Stimulated activated CD8-positive, alpha-beta memory T cell treated with anti-CD3 and anti-CD28 coated beads, Interleukin-4, amount 100 ng/mL, for 24 hours (primary cell): ENCODE measurements around the gene UBA52.
"Not testable (repeated sequence)": the region's sequence is repeated elsewhere in the genome, so short reads cannot be mapped to it uniquely, and the experiment has no call there.

Experiments
- DNase-seq: peaks from one replicate; pipeline ENCODE4 v3.0.0-alpha.2; 2020; ENCODE audit warnings: low read depth

Gene UBA52

DNA sequence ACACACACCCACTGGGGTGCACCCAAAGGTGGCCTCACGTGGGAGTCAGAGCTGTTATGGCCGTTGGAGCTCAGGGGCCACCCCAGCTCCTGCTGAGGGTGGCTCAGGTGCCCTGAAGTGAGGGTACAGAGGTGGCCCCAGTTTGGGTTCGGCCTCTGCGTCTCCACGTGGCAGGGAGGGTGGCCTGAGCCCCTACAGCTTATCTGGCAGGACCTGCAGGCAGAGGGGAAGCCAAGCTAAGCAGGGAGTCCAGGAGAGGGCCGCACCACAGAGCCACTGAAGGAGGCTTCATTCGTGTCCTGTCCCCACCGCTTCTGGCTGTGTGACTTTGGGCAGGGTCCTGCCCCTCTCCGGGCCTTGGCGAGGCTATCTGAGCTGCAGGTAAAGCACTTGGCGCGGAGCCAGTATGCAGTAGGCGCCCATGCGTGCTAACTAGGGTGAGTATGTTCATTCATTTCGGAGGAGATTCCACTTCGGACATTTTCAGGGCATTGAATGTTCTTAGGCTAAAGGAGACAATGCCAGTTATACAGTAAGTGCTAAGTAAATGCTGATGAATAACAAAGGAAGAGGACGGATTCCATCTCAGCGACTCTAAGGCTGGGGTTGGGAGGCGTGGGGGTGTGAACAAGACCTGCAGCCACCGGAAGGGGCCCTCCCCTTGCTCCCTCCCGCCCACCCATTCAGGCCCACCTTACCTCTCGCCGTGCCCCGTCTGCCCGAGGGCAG, 21.9 kb downstream of the UBA52 start:
- no peak for DNase-seq

DNA sequence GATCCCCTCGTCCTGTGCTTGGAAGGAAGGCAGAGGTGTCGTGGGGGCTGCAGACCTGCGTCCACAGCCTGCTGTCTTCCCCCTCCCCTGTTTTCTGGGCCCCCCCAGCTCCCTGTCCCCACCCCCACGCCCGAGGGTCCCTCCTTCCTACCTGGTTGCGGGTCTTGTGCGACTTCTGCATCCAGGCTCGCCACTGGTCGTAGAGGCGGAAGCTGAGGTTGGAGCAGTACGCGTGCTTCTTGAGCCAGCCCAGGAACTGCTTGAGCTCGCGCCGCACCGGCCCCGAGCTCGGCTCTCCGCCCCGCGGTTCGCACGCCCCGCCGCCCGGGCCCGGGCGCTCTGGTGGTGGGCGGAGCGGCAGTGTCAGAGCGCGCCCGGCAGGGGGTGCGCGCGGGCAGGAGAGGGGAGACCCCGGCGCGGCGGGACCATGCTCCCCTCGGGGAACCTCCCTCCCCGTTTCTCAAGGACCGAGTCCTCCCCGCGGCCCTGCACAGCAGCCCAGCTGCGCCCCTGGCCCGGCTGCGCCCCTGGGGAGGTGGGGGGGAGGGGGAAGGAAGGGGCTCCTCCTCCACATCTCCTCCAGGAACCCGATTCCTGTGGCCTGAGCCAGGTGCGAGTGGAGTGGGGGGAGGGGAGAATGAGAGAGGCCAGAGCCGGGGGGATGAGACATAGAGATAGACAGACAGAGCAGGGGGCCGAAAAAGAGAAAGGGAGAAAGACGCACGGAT, 22.6 kb downstream of the UBA52 start:
- DNase-seq = peak; percentile 67

DNA sequence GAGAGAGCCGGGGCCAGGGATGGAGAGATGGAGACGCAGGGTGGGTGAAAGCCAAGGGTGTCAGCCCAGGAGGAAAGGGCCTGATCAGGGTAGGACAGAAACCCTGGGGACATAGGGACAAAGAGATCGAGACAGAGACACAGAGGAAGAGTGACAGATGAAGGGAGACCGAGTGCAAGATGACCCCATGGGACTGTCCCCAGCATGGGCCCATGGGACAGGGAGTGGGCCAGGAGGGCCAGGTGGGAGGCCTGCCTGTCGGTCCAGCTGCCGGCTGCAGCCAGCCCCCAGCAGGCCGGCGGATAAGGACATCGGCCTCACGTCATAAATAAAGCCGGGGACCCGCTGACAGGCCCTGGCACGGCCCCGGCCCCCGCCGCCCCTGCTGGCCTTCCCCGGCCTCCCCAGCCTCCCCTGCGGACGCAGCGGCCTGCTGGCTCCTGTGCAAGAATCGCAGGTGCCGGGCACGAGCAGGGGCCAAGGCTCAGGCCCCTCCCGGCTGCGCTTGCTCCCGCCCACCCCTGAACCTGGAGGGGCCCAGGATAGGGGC, 23.2 kb downstream of the UBA52 start:
- DNase-seq = no peak

DNA sequence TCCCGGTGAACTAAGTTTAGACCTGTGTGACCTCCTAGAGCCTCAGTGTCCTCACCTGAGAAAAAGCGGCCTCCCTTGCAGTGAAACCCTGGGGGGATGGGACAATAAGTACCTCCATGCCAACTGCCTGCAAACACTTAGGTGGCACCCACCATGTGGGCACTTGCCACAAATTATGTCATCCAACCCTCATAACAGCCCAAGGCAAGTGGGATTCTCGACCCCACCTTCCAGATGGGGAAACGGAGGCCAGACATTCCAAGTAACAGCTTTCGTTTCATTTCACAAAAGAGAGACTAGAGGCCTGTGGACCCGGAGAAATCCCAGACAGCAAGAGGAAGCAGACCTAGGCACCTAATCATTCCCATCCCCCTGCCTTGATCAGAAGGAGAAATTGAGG, 23.8 kb downstream of the UBA52 start:
- DNase-seq = no peak

DNA sequence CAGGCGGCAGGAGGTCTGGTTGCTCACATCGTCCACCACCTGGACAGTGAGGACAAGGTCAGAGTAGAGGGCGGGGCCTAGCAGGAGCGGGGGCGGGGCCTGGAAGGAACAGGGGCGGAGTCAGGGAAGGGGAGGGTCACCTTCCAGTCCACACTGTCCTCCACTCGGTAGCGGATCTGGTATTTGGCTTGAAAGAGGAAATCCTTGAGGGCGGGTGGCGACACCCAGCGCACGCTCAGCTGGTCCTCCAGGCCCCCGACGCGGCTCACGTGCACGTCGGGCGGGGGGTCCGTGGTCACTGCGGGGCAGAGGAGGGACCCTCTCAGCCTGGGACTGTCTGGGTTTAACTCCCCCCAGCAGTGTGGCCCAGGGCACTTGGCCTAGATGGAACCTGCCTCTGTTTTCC, 25.1 kb downstream of the UBA52 start:
- DNase-seq = no peak

DNA sequence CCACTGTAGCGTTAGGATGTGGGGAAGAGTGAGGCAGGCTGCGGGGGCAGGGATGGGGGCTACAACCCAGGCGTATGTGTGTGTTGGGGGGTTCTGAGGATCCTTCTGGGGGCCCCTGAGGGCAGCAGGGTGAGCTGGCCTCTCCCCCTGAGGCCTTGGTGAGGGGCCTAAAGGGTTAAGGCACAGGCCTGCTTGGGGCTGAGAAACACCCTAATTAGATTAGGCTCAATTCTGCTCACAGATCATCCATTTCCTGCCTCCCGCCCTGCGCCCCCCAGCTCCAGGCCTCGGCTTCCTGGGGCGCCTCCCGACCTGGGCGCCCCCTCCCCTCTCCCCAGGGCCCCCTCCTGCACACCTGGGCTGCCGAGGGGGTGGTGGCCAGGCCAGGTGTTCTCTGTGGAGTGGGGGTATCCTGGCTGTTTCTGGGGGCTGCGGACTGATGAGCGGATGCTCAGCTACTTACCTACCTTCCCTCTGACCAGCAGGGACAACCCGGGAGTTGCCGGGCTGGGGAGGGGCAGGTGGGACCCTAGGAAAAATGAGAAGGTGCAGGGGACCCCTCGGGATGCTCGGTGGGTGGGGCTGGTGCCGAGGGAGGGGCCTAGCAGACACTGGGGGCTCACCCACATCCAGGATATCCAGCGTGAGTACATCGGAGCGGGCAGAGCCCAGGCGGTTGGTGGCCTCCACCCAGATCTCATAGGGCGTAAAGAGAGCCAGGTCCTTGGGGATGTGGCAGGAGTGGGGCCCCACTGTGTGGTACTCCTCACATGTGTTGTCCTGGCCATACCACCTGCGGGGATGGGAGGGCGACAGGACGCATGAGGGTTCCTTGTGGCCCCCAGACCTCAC, 26.4 kb downstream of the UBA52 start:
- no peak for DNase-seq

DNA sequence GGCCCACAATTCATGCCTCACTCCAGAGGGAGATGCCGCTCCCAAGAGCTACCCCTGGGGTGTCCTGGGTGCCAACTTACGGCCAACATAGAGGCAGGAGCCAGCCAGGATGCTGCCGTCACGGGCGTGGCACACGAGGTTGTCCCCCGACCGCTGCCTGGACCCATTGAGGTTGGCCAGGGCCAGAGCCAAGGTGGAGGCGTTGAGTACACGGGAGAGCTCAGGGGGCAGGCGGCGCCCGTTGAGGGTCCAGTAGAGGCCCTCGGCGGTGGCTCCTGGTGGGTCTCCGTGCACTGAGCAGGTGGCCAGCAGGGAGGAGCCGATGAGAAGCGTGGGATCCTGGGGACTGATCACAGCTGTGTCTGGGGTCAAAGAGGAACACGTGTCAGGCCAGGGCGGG, 27.8 kb downstream of the UBA52 start:
- DNase-seq = no peak

DNA sequence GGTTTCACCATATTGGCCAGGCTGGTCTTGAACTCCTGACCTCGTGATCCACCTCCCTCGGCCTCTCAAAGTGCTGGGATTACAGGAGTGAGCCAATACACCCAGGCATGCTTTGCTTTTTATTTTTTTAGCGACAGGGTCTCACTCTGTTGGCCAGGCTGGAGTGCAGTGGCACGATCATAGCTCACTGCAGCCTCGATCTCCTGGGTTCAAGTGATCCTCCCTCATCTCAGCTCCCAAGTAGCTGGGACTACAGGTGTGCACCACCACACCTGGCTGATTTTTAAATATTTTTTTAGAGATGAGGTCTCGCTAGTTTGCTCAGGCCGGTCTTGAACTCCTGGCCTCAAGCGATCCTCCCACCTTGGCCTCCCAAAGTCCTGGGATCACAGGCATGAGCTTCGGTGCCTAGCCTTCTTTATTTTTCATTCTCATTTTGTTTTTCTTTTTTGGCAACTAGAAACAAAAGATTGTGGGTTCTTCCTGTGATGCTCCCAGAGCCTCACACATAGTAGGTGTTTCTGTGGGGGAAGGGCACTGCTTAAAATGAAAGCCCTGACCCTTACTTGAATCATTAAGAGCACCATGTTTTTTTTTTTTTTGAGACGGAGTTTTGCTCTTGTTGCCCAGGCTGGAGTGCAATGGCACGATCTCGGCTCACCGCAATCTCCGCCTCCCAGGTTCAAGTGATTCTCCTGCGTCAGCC, 29.2 kb downstream of the UBA52 start:
- DNase-seq = not testable (repeated sequence)

DNA sequence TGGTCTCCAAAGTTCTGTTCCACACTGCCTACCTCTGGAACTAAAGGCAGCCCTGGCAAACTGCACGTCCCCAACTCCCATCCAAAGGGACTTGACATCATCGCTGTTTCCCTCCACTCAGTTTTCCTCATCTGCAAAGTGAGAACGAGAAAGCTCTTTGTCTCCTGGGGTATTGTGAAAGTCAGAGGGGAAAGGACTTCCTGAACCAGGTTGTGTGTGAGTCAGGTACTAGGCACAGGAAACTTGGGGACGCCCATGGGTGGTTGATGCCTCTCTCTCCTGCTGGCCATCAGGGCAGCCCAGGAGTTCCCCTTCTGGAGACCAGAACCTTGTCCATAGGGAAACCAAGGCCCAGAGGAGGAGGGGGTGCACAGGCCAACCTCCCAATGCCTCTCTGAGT, 30.2 kb downstream of the UBA52 start:
- no peak for DNase-seq

DNA sequence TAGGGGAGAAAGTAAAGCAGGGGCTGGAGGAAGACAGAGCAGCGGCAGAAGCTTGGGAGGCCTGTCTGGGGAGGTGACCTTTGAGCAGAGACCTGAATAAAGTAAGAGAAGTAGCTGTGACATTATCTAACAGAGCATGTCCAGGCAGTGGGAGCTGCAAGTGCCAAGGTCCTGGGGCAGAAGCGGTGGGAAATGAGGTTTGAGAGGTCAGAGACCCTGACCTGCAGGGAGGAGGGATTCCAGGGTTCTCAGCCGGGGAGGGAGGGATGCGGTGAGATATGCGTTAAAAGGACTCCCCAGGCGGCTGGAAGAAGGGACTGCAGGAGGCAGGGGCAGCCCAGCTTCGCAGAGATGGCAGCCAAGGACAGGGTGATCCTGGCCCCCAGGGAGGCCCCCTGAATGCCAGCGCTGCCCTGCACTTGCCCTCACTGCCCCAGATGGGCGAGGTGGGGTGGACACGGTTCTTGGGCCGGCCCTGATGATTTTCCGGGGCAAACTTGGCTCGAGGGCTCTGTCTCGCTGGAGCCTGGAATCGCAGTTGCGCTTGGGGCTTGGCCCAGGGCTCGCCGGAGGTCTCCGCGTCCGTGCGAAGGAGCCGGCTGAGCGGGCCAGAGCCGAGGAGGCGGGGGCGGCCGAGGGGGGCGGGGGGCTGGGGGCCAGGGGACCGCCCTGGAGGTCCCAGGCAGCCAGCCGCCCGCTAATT, 31.7 kb downstream of the UBA52 start:
- no peak for DNase-seq

DNA sequence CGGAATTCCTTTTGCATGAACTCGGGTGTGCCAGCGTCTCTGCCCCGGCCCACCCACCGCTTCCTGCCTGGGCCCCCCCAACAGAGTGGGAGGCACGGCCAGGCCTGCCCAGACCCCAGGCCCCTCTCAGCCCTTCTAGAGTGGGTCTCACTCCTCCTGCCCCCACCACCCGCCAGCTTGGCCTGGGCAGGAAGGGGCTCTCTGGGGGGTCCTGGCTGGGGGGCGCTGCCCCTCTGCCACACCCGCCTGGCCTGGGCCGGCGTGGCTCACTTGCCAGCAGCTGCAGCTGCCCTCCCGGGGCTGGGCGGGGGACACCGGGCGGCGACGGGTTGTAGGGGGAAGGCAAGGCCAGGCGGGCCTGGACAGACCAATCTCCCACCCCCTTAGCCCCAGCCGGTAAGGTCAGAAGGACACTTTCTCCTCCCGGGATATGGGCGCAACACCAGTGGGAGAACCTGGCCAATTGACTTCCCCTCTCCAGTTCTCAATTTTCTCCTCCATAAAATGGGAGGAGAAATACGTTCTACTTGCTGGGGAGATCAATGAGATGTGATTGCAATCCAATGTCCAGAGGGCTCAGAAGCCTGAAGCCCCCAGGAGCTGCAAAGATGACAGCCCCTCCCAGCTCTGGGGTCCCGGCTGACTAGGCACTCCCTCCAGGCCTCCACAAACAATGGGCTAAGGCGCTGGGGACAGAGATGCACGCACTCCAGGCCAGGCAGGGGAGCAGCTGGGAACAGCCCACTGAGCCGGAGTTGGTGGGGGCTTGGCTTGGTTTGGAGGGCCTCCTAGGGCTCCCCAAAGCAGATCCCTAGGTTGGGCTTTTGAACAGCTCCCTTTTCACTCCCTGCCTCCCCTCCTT, 32.5 kb downstream of the UBA52 start:
- DNase-seq = no peak

DNA sequence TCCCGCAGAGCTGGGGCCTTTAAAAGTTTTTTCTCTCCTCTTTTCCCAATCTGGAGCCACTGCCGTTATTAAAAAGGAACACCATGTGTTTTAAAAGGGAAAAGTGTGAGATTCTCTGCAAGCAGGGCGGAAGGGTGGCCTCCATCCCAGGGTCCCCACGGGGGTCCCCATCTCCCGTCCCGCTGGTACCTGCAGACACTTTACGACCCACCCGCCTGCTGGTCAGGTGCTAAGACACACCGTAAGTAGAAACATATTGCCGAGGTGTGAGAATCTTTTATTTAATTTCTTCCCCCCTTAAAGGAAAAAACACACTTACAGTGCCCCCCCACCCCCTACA, 33.1 kb downstream of the UBA52 start:
- no peak for DNase-seq

DNA sequence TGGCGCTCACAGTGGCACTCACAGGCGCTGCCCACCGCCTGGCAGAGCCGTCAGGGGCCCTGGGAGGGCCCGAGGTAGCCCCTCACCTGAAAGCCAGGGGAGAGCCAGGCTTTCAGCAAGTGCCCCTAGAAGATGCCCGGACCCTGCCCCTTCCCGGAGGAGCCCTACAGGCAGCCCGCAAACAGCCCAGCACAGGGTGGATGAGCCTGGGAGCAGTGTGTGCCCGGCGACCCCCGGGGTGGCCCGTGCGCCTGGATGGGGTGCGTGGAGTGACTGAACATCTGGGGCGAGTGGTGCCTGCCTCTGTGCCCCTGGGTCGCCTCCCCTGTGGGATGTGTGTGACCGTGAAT, 33.5 kb downstream of the UBA52 start:
- DNase-seq = no peak

DNA sequence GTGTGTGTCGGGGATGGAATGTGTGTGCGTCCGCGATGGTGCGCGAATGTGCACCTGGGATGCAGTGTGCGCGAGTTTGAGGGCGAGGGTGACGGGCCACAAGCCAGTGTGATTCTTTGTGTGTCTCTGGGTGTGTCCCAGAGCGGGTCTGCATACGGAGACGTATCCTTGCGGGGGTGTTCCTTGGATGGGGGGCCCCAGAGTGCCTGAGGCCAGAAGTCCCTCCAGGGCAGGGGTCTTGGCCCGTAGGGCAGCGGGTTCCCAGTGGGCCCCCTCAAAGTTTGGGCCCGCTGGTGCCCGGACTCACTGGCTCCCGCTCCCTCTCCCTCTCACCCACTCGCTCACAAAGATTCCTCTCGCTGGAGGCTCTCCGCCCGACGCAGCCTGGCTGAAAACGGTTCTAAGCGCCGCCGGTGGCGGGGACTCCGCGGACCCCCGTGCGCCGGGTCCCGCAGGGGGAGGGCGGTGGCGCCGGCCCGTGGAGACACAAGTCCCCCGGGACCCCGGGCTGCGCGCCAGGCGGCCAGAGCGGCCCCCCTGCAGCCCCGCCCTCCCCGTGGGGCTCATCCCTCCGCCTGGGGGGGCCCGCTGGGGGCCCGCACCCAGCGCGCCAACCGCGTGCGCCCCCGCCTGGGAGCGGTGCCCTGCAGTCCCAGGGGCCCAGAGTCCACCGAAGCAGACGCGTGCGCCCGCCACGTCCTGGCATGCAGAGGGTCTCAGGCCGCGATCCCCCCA, 34.1 kb downstream of the UBA52 start:
- no peak for DNase-seq

DNA sequence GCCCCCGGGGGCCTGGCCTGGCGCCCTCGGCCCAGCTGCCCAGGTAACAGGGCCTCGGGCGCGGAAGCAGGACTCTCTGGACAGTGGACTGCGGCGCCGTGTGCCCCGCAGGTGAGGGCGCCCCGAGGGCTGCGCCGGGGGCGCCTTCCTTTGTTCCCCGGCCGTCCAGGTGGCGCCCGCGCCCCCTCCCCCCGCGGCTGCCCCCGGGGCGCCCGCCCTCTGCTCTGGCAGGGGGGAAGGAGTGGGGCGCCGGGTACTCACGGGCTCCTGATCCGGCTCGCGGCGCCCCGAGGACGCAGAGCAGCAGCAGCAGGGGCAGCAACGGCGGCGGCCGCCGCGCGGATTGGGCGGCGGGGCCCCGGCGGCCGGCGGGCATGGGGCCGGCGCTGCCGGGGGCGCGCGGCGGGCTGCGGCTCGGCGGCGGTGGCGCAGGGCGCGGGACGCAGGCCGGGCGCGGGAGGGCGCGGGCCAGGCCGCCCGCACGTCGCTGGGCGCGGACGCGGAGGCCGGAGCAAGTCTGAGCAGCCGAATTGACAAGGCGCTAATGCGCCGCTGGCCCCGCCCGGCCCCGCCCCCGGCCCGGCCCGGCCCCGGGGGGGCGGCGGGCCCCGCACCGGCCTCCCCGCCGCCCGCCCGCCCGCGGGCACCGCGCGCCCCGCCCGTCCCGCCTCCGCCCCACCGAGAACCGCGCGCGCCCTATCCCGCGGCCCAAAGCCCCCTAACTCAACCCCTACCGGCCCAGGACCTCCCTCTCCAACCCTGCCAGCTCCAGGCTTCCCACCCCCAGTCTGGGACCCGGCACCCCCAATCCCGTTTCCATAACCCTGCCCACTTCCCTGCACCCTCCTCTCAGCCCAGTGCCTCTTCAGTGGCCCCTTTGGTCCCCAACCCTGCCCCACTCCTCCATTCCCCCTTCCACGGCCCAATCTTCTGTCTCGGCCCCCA, 34.9 kb downstream of the UBA52 start, which contains the start of gene CRLF1:
Gene CRLF1, minus strand, starts transcription at position 519 of the 945 bp plus-strand sequence. Its CDS starts 143 bp downstream, at position 376.
- no peak for DNase-seq

DNA sequence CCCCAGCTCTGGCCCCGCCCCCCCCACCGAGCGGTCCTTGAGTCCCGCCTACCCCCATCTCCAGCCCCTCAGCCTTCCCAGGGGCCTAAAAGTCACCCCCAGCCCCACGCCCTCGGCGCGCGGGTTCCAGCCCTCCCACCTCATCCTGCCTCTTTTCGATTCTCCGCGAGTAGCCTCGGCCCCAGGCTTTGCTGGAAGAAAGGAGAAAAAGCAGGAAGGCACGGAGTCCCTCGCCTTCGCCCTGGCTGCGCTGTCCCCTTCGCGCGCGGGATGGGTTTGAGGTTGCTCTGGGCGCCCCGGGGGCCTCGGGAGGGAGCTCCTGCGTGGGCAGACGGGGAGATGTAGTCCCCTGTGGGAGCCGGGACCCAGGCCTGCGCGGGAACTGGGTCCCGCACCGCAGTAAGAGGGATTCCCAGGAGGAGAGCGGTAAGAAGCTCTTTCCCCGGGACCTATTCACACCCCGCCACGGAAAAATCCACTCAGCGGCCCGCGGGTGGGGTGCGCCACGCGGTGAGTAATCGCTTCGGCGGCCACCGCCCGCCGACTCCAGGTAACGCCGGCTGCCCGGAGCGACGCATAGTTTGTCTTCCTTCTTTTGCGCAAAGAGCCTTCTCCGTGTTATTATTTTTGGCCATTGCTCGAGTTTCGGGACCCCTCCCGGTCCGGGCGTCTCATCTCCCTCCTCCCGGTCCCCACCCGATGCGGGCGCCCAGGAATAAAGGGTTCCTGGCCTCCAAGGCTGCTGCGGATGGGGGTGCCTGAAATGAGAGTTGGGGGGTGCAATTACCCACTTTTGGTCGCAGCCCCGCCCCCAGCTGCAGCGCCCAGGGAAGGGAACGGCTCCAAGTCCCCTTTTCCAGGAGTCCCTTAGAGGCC, 35.8 kb downstream of the UBA52 start:
- no peak for DNase-seq

DNA sequence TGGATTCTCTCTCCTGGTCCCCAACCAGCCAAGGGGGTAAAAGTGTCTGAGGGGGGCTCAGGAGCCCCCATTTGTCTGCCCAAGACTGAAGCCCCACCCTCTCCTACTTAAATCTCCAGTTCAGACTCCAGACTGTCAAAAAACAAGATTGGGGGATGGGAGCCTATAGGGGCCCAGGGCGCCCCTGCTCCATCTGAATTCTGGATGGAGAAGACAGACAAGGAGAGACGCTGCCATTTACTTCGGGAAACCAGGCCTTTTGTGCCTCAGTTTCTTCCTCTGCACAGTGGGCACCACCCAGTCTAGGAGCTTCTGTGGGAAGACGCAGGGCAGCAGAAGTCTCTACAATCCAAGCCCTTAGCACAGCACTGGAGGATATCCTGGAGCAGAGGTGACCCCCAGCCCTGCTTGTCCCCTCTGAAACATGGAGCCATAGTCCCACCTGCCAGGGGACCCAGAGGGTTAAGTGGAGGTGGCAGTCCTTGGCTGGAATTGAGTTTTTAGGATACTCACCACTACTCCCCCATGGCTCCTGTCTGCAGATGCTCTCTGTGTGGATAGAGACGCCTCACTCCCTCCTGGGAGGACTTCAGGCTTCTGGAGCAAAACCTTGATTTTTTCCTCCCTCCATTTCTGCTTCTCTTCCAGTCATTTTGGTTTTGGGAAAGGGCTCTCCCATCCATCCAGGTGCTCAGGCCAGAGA, 36.6 kb downstream of the UBA52 start:
- no peak for DNase-seq
